Embryonic facial prominence (tissue), 1 donor: ENCODE measurements around the gene JAZF1.

Experiments used
- DNase-seq: peaks from one replicate; pipeline ENCODE4 v3.0.0-alpha.2; 2016; ENCODE audit errors: extremely low spot score

The JAZF1 gene

DNA sequence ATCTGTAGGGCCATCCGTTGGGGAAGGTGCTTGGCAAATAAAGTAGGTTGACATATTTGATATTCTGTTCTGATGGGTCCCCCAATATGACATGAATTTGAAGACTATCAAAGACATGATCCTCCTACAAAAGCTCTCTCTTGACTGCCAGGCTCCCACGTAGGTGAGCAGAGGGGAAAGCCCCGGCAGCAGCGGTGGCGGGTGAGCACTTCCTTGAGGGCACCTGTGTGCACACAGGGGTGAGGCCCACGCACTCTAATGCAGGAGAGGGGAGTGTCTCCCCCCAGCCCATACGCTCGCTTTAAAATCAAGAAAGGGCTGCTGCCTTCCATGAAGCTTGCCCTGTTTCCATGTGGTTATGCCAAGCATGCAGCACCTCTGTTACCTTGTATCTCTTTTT is 340.3 kb downstream of the JAZF1 start:
- DNase-seq, result no peak

GRCh38 chr7:27839099-27839498 is 341.5 kb downstream of the JAZF1 start:
- no peak for DNase-seq

- DNase-seq, result no peak
These were observed 344.1 kb downstream of the JAZF1 start for GRCh38 chr7:27836536-27836935.

GRCh38 chr7:27835376-27835775 is 345.2 kb downstream of the JAZF1 start:
- DNase-seq, result no peak

DNA sequence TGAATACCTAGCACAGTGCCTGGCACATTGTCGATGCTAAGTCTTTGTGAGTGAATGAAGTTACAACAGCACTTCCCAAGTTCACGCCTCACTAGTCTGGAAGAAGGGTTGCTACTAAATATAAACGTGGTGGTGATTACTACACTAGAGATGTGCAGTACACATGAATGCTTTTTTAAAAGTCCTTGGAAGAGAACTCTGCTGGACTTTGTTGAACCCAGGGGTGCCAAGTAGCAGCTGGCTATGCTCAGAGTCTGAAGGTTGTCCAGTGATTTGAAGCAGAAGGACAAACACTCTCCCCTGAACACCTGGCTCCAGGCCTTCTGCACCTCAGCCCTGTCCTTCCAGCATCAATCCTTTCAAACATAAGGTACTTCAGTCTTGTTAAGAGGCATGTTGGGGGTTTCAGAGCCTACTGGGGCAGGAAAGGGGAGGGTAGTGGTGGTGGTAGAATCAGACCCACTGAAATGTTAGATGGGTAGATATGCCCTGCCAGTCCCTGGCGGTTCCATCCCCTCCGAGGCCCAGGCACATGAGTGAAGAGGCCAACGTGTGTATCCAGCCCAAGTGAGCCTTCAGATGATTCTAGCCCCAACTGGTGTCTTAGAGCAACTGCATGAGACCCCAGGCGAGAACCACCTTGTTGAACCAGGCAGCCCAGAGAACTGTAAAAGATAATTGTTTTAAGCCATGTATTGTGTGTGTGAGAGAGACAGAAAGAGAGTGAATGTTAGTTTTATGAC is 346.2 kb downstream of the JAZF1 start:
- DNase-seq, result no peak

- DNase-seq, result no peak
These were observed 354.2 kb downstream of the JAZF1 start for GRCh38 chr7:27826357-27826756.

DNA sequence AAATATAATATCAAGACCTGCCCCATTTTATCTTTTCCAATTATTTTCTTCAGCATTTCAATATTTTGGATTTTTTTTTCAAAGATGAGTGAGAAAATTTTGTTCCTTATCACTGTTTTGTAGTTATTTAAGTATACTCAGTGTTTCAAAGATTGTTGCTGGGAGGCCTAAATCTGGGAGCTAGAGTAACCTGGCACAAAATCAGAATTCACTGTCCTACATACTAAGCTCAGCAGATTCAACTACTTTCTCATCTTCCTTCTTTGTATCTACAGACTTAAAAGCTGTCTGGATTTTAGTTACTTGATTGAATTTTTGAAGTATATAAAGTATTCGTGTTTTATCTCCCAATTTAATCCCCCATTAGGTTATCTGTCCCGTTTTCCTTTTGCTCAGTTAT is 354.7 kb downstream of the JAZF1 start:
- no peak for DNase-seq

GRCh38 chr7:27822245-27822644 is 358.4 kb downstream of the JAZF1 start:
- DNase-seq, result no peak

DNA sequence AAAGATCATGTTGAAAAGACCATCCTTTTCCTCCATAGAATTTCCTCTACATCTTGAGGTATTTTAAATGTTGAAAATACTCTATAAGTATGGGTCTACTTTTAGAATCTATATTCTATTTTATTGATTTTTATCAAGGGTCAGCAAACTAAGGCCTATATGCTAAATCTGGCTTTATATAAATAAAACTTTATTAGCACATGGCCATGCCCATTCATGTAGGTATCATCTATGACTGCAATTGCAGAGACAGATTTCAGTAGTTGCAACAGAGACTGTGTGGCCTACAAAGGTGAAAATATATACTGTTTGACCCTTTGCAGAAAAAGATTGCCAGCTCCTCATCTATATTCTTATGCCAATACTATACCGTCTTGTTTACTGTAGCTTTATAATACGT is 367.9 kb downstream of the JAZF1 start:
- no peak for DNase-seq

- no peak for DNase-seq
These were observed 370.4 kb downstream of the JAZF1 start for GRCh38 chr7:27810186-27810585.

GRCh38 chr7:27808626-27809025 is 372.0 kb downstream of the JAZF1 start:
- no peak for DNase-seq

DNA sequence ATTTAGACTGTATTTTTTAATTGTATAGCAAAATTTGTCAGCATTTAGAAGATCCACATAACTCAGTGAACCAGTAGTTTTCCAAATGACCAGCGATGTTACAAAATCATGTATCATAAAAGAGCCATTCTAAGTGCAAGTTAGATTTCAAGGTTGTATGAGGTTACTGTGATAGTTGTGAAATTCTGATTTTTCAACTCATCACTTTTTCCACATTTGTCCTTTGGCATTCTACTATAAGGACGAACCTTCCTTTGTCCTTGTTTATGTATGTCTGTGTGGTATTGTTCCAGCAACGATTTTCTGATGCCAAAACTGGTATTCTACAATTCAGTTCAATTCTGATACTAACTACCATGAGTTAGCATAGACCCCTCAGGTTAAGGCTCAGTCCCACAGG is 376.5 kb downstream of the JAZF1 start:
- DNase-seq, result no peak

DNA sequence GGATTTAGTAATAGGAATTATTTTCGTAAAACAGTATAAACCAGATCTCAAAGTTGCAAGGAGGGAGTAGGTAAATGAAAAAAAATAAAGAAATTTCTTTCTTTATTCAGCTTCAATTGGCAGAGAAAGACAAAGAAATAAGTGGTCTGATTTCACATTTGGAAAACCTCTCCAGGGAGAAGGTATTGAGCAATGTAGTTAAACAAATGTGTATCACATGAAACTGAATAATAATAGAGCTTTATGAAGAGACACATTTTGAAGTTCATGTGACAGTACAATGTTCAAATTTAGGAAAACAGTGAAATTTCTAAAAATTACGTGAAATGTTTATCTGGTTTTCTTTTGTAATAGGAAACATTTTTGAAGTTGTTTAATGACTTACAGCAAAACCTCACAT is 377.6 kb downstream of the JAZF1 start:
- no peak for DNase-seq

- no peak for DNase-seq
These were observed 381.4 kb downstream of the JAZF1 start for GRCh38 chr7:27799212-27799611.

- DNase-seq, result no peak
These were observed 384.6 kb downstream of the JAZF1 start for GRCh38 chr7:27795977-27796376.

GRCh38 chr7:27793780-27794179 is 386.8 kb downstream of the JAZF1 start:
- no peak for DNase-seq

- DNase-seq, result no peak
These were observed 392.2 kb downstream of the JAZF1 start for GRCh38 chr7:27788437-27788836.

- no peak for DNase-seq
These were observed 396.1 kb downstream of the JAZF1 start for GRCh38 chr7:27784399-27785053.

DNA sequence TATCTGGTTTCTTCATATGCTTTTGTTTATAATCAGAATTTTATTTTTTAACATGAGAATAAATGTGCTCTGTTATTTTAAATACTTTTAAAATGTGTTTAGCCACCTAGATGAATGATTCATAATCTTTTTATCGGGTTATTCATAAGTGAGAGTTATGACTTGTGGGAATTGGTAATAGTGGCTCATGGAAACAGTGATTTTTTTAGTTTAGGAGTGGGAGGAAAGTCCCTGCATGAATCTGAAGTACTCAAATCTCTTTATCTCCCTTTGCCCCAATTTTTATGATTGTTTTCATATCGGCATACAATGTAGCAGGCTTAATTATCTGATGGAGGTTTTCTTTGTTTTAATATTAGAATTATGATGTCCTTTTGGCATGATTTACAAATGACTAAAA is 397.7 kb downstream of the JAZF1 start:
- no peak for DNase-seq

- no peak for DNase-seq
These were observed 399.4 kb downstream of the JAZF1 start for GRCh38 chr7:27781188-27781587.
